Measurements from ENCODE around the gene BRPF1.

DNA sequence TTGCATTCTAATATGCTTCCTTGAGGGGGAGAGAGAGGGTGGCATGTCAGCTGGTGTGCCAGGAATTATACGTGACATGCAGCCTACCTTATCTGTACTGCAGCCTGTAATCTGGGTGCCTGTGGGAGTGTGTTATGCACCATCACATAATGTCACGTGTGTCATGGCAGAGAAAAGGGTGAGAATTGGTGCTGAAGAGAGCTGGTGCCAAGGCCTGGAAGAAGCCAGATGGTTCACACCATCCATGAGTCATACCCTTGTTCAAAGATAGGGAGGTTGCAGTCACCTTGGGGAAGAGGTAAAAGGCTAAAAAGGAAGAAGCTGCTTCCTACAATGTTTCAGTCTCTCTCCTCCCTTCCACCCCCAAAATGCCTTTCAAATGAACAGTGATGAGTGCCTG lies 5.3 kb downstream of the BRPF1 start:
- no peak for TF ChIP-seq CTCF (conservative IDR thresholded peaks at IDR 0.05; ENCODE audit: low read length)
- TF ChIP-seq EZH2phosphoT487 (IDR thresholded peaks at IDR 0.05; ENCODE audit: borderline replicate concordance, low read depth, low read length) = no peak
